GM12801 (cell line): ENCODE measurements around the gene CACNA1D.

ENCODE experiments used
- CTCF ChIP-seq: IDR thresholded peaks from one replicate; pipeline ENCODE4 v1.5.1; 2011; ENCODE audit warnings: control low read depth; ENCODE audit not compliant: insufficient read length; ENCODE audit errors: extremely low read depth

The CACNA1D gene

GRCh38 chr3:53534216-53534615, 39.8 kb downstream of the CACNA1D start:
- TF ChIP-seq CTCF, result no peak

- no peak for TF ChIP-seq CTCF
Observed at GRCh38 chr3:53534676-53535400, 40.4 kb downstream of the CACNA1D start.

GRCh38 chr3:53536282-53536681, 41.9 kb downstream of the CACNA1D start:
- TF ChIP-seq CTCF, result no peak

- no peak for TF ChIP-seq CTCF
Observed at GRCh38 chr3:53544357-53544756, 49.9 kb downstream of the CACNA1D start.

GRCh38 chr3:53545310-53545995, 51.0 kb downstream of the CACNA1D start:
- no peak for TF ChIP-seq CTCF

- no peak for TF ChIP-seq CTCF
Observed at GRCh38 chr3:53545996-53546359, 51.6 kb downstream of the CACNA1D start.

GRCh38 chr3:53547327-53547726, 52.9 kb downstream of the CACNA1D start:
- TF ChIP-seq CTCF, result no peak
